Body of pancreas (tissue), 4 donors: ENCODE results near the gene NCAM2.

Source experiments
- CTCF ChIP-seq, 7 experiments: fragments of 450-650 bp in 4 of 7; fragments of 200-600 bp in 3 of 7; sonication (generic) in 3 of 7; IDR thresholded peaks; one replicate each; pipeline ENCODE4 v1.5.1; 2016 to 2019; ENCODE audit warnings: antibody characterized with exemption in 7 of 7
- POLR2A ChIP-seq, 3 donors: fragments of 450-650 bp; IDR thresholded peaks; one replicate each; pipeline ENCODE4 v1.6.1; 2016; ENCODE audit warnings: antibody characterized with exemption in 3 of 3, mild to moderate bottlenecking in 2 of 3

GRCh38 chr21:21146587-21147373, 148.6 kb downstream of the NCAM2 start:
- TF ChIP-seq POLR2A (IDR thresholded peaks at IDR 0.05) (no peak), CTCF (IDR thresholded peaks at IDR 0.05) (no peak)
